Stimulated activated CD4-positive, alpha-beta T cell treated with anti-CD3 and anti-CD28 coated beads, Interleukin-2, amount 100 ng/mL, for 24 hours (primary cell): Measurements from ENCODE around the gene RSPRY1.
A peak's percentile ranks its signal among the peaks of the same experiment; 100 is the strongest.
"Not testable (repeated sequence)": the region's sequence is repeated elsewhere in the genome, so short reads cannot be mapped to it uniquely, and the experiment has no call there.

Experiments used
- DNase-seq, 2 donors: peaks; one replicate each; pipeline ENCODE4 v3.0.0-alpha.2; 2020

Gene RSPRY1

GRCh38 chr16:57186872-57187854, 1.0 kb downstream of the RSPRY1 start:
- DNase-seq, result peak; percentile 10 to 27

DNA sequence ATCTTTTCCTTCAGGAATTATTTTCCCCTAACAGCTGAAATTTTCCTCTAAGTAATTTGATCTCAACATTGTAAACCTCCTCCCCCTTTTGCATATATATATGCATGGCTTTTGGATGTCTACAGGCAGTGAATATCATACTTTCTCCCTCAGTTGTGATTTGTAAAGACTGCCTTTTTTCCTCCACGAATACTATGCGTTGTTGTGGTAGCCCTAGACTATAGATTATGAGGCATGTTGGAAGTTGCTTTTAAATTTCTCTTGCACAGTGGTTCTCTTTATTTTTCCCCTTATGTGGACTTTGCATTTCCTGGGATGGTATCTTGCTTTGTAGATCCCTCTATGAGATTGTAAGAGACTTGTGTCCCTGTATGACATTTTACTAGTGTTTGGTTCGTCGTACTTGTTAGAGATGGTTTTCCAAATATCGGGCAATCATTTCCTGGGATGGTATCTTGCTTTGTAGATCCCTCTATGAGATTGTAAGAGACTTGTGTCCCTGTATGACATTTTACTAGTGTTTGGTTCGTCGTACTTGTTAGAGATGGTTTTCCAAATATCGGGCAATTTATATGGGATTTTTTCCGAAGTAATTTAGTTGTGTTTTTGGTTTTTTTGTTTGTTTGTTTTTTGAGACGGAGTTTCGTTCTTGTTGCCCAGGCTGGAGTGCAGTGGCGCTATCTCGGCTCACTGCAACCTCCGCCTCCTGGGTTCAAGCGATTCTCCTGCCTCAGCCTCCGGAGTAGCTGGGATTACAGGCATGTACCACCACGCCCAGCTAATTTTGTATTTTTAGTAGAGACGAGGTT, 2.0 kb downstream of the RSPRY1 start:
- DNase-seq, result not testable (repeated sequence)

DNA sequence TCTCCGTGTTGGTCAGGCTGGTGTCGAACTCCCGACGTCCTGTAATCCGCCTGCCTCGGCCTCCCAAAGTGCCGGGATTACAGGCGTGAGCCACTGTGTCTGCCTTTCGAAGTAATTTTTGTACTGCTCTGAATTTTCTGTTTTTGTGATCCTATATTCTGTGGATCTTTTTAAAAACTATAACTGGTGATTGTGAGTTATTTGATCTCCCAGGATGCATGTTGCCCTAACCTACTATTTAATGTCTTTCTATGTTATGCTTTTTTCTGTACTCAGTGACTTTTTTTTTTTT, 2.5 kb downstream of the RSPRY1 start:
- DNase-seq, result no peak

GRCh38 chr16:57189527-57189926, 3.4 kb downstream of the RSPRY1 start:
- DNase-seq, result not testable (repeated sequence)

GRCh38 chr16:57190136-57190535, 4.0 kb downstream of the RSPRY1 start:
- no peak for DNase-seq

DNA sequence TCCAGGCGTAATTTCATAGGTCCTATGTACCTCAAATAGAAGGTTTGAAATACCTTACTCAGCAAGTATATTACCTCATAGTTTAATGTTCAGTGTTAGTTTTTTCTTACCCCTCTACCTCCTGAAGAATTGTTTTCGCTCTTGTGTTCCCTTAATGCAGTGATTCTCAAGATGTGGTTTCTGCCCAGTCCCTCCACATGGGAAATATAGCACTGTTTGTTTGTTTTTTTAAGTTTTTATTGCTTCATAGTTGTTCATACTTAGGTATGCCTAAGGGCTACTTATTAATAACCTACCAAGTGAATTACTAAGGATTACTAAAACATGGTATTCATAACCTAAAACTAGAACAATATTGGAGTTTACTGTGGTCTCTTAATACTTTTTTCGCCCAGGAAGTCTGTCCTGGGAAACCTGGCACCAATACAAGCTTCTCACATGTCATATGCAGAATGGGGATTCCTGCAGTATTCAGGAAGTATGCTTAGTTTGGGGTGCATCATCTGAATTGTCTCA, 5.0 kb downstream of the RSPRY1 start:
- DNase-seq, result no peak

DNA sequence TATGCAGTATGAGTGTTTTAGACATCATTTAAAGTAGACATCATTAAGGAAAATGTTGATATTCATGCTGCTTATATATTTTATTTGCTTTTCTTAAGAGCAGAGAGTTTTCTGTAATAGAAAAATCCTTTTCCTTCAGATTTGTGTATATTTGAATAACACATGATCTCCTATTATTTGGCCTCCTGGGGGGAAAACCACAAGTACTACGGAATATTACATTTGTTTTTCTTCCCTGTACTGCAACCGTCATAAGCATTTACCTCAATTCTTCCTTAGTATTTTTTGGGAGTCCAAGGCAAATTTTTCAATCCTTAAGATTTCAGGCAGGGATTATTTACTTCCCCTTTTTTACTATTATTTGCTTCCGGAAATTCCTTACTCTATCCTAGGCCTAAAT, 6.0 kb downstream of the RSPRY1 start:
- no peak for DNase-seq

DNA sequence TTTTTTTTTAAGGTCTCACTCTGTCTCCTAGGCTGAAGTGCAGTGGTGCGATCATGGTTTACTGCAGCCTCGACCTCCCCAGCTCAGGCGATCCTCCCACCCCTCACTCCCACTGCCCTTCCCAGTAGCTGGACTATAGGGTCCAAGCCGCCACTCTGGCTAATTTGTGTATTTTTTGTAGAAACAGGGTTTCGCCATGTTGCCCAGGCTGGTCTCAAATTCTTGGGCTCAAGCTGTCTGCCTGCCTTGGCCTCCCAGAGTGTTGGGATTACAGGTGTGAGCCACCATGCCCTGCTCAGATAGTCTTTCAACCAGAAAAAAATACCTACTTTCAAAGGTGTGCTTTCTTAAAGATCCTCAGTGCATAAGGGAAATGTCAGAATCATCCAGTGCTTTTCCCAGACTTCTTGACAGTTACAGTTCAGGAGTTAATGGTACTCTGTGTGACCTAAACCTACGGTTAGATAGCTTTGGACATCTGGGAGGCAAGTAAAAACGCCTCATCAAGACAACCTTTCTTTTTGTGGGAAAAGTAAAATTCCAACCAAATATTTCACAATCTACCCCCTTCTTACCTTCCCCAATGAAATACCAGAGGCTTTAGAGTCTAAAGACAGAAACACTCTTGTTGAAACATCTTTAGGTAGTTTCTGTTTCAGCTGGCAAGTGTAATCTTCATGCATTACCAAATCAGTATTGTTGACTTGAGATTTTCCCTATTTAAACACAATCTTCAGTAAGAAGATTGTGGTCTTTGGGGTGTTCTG, 6.8 kb downstream of the RSPRY1 start:
- no peak for DNase-seq

DNA sequence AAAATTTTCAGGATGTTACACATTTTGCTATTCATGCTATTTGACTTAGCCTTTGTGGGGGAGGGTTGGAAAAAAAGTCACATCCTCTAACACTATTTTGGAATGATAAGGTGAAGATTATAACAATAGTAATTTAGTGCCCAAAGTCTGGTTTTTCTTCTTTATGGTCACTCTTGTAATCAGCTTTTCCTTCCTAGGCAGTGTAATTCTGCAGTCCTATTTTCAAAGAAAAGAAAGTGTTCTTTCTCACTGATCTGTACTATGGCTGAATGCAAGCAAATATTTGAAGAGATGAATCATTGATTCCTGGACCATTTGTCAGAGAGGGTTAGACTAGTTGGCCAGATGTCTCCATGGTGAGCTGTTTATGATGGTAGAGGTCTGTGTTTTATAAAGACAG, 8.4 kb downstream of the RSPRY1 start:
- DNase-seq, result no peak

- no peak for DNase-seq
Measured at GRCh38 chr16:57196286-57196685, 10.2 kb downstream of the RSPRY1 start.

DNA sequence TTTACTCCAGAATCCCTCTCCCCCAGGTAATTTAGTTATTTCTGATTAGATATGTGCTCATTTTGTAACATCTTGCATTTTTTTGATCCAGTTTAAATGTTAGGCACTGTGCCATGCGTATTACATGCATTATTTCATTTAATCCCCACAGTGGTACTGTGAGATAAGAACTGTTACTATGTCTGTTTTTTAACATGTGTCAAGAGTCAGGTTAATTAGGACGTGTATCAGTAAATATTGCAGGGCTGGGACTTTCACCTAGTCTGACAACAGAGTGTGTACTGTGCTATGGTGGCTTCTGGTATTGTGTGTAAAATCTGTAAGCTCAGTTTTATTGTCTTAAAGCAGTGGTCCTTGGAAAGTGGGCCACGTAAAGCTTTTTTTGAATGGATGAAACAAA, 10.6 kb downstream of the RSPRY1 start:
- DNase-seq, result no peak

GRCh38 chr16:57200321-57200720, 14.2 kb downstream of the RSPRY1 start:
- DNase-seq, result not testable (repeated sequence)

DNA sequence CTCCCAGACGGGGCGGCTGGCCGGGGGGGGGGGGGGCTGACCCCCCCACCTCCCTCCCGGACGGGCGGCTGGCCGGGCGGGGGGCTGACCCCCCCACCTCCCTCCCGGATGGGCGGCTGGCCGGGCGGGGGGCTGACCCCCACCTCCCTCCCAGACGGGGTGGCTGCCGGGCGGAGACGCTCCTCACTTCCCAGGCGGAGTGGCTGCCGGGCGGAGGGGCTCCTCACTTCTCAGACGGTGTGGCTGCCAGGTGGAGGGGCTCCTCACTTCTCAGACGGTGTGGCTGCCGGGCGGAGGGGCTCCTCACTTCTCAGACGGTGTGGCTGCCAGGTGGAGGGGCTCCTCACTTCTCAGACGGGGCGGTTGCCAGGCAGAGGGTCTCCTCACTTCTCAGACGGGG, 14.8 kb downstream of the RSPRY1 start:
- not testable (repeated sequence) for DNase-seq

- no peak for DNase-seq
Measured at GRCh38 chr16:57202095-57202886, 16.2 kb downstream of the RSPRY1 start.

GRCh38 chr16:57203451-57203850, 17.3 kb downstream of the RSPRY1 start:
- no peak for DNase-seq

DNA sequence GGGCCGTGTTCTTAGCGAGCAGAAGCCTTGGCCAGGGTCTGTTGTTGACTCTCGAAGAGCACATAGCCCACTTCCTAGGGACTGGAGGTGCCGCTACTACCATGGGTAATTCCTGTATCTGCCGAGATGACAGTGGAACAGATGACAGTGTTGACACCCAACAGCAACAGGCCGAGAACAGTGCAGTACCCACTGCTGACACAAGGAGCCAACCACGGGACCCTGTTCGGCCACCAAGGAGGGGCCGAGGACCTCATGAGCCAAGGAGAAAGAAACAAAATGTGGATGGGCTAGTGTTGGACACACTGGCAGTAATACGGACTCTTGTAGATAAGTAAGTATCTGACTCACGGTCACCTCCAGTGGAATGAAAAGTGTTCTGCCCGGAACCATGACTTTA, 18.5 kb downstream of the RSPRY1 start:
- no peak for DNase-seq

- no peak for DNase-seq
Measured at GRCh38 chr16:57208926-57209325, 22.8 kb downstream of the RSPRY1 start.

DNA sequence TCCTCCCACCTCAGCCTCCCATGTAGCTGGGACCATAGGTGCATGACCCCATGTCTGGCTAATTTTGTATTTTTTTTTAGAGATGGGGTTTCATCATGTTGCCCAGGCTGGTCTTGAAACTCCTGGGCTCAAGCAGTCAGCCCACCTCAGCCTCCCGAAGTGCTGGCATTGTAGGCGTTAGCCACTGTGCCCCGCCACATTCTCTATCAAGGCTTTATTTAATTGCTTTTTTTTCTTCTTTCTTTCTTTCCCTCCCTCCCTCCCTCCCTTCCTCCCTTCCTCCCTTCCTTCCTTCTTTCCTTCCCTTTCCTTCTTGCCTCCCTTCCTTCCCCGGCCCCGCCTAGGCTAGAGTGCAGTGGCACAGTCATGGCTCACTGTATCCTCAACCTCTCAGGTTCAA, 23.7 kb downstream of the RSPRY1 start:
- no peak for DNase-seq

- DNase-seq, result no peak
Measured at GRCh38 chr16:57213462-57213861, 27.3 kb downstream of the RSPRY1 start.

DNA sequence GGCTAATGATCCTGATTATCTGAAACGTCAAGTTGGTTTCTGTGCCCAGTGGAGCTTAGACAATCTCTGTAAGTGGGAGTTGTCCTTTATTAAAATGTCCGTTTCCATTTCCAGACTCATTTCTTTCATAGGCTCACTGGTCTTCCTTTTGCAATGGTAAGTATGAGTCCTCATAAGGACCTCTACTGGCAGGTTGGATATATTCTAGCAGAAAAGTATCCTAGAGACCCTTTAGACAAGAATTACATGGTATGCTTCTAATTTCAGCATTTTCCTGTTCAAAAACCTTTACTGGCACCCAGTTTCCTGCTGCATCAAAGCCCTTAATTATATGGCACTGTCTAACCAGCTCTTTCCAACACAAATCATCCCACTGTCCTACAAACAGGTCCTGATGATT, 30.8 kb downstream of the RSPRY1 start:
- DNase-seq, result no peak

- no peak for DNase-seq
Measured at GRCh38 chr16:57223057-57223456, 36.9 kb downstream of the RSPRY1 start.

- no peak for DNase-seq
Measured at GRCh38 chr16:57224651-57225335, 38.7 kb downstream of the RSPRY1 start.
